RWPE1 (cell line): ENCODE measurements around the gene ST6GALNAC1.

Experiments used
- CTCF ChIA-PET: fragments of 350-600 bp; sonication (Branson Sonifier 250); formaldehyde crosslinking; extraction: SDS; loops from one replicate; lab custom pipeline; 2021; lab: Yijun Ruan, JAX
- POLR2A ChIA-PET: fragments of 400-600 bp; formaldehyde crosslinking; extraction: SDS; loops from one replicate; lab custom pipeline; 2020; ENCODE audit warnings: antibody characterized with exemption; ENCODE audit not compliant: low non-redundant PET; lab: Yijun Ruan, JAX
- DNase-seq: peaks from one replicate; pipeline ENCODE4 v3.0.0; 2012; ENCODE audit warnings: low spot score
- H3K27ac ChIP-seq: fragments of 450-650 bp; 2 replicates; pipeline ENCODE4 v1.5.1; 2017
- CTCF ChIP-seq: fragments of 450-650 bp; conservative IDR thresholded peaks from 2 replicates; pipeline ENCODE4 v1.5.1; 2017; ENCODE audit warnings: low read depth, mild to moderate bottlenecking

The ST6GALNAC1 gene

GRCh38 chr17:76687298-76688164, 44.0 kb upstream of the ST6GALNAC1 start:
- TF ChIP-seq CTCF: no peak
- CTCF ChIA-PET: interaction anchor here (0.5 kb wide), 1 partner anchor 37 kb away, joined by 4 read pairs; no protein-coding TSS in a partner anchor
- DNase-seq: no peak
- POLR2A ChIA-PET: no interaction called here
- H3K27ac ChIP-seq: peak overlapping the region; percentile 64

DNA sequence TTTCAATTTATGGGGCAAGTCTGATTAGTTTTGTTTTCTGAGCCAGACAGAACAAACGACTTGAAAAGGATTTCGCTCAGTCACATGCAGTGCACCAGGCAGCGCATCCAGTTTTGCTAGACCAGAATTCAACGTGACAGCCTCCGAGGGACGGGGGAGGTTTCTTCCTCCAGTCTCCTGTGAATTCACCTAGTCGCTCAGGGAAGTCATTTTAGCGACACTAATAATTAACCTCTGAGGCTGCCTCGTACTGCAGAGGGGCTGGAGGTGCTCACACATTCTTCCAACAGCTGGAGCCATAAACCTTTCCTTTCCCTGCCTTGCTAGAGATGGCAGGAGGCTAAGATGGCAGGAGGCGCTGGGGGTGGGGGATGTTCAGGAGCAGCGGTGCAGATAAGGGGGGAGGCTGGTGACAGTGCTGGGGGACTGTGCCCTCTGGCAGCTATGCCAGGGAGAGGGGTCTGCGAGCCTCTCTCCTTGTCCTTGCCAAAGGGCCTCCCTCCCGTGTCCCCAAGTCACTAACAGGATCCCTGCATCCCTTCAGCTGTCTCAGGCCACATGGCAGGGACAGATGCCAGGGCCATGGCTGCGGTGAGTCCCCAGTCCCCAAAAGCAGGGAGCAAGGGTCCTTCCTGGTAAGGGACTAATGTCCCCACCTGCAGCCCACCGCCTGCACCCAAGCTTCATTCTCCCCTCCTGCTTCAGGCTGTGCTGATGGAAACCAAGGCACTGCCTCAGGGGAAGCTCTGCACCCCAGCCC, 43.2 kb upstream of the ST6GALNAC1 start:
- ChIA-PET POLR2A (no interaction called here), CTCF (interaction anchor here (0.5 to 0.7 kb wide), 2 partner anchors 28 to 37 kb away, joined by 4 read pairs; no protein-coding TSS in a partner anchor)
- DNase-seq: no peak
- H3K27ac ChIP-seq: peak overlapping the region; percentile 64
- no peak for TF ChIP-seq CTCF

DNA sequence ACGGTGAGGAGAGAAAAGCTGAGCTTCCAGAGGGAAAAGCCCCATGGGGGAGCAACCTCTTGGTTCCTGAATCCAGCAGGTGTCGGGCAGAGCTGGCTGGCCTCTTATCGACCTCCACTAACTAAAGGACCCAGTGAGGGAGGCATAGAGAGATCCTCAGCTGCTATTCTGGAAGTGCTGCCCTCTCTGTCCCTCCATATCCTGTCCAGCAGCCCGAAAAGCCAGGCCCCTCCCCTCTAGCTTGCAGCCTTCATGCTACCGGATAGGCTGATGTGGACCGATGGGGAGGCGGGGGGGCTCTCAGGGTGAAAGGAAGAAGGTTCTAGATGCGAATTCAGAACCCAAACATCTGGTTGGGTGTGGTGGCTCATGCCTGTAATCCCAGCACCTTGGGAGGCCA, 42.3 kb upstream of the ST6GALNAC1 start:
- ChIA-PET POLR2A (no interaction called here), CTCF (no interaction called here)
- DNase-seq: no peak
- no peak for TF ChIP-seq CTCF
- peak overlapping the region; percentile 64; the same call in 1 of the 2 replicates for H3K27ac ChIP-seq

GRCh38 chr17:76685366-76685765, 41.8 kb upstream of the ST6GALNAC1 start:
- ChIA-PET CTCF (no interaction called here), POLR2A (no interaction called here)
- DNase-seq: no peak
- no peak for TF ChIP-seq CTCF
- peak overlapping the region; percentile 64; the same call in 1 of the 2 replicates for H3K27ac ChIP-seq

DNA sequence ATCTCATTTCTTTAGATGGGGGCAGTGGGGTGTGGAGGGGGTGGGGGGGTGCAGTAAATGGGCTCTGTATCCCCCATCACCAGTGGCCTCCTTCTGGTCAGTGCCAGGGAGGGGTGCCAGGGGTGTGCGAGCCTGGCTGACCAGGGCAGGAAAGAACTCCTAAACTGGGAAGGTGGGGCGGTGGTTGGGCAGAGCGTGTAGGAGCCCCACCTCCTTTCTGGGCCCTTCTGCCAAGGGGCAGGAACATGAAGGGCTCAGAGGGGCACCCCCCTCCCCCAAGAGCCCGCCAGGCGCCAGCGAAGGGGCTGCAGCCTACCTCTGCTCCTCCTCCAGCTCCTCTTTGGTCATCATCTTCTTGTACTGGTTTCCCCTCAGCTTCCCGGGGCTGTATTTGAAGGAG, 41.2 kb upstream of the ST6GALNAC1 start:
- no peak overlapping the region for H3K27ac ChIP-seq
- ChIA-PET POLR2A (no interaction called here), CTCF (interaction anchor here (0.6 kb wide), 1 partner anchor 963 kb away, joined by 3 read pairs; no protein-coding TSS in a partner anchor)
- no peak for DNase-seq
- no peak for TF ChIP-seq CTCF

DNA sequence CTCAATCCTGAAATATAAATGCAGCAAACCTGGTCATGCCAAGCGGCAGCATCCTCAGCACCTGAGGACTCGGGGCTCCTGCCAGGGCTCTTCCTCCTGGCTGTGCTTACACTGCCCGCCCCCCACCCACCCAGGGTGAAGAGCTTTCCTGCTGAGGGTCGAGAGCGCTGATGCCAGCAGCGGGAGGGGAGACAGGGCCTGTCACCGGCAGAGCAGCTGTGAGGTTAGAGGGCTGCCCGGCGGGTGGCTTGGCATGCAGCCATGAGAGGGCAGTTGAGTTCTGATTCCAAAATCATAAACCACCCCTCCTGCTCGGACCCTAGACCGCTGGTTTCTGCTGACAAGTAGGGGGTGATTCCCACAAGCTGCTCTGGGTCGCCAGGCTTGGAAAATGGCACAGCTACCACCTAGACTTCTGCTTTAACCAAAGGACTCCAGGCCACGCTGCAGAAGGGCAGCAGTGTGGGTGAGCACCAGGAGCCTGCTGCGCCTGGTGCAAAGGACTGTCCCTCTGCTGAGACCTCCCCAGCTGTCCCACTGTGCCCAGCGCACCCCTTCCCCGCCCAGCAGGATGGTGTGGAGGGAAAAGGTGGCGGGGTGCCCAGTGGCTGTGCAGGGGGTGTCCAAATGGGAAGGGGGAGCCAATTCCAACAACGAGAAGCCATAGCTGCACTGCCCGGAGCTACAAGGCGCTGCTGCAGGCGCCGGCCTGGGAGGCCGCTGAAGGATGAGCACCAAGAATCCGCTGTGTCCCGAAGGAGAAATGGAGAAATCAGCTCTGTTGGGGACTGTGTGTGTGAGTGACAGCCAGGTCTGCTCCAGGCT, 40.6 kb upstream of the ST6GALNAC1 start:
- POLR2A ChIA-PET: no interaction called here
- CTCF ChIA-PET: interaction anchor here (0.6 to 0.7 kb wide), 3 partner anchors 17 to 962 kb away, joined by 3 to 4 read pairs (median 3); no protein-coding TSS in a partner anchor

More for the DNA sequence above, 40.6 kb upstream of the ST6GALNAC1 start:
- H3K27ac ChIP-seq: no peak overlapping the region
- no peak for TF ChIP-seq CTCF
- DNase-seq: no peak
